RKO (cell line): ENCODE data around the gene ETFA.

Experiments
- DNase-seq: peaks from one replicate; pipeline ENCODE4 v3.0.0-alpha.2; 2016; ENCODE audit warnings: low spot score

The ETFA gene

GRCh38 chr15:76340198-76340802 lies 29.0 kb upstream of the ETFA start:
- DNase-seq, result no peak

DNA sequence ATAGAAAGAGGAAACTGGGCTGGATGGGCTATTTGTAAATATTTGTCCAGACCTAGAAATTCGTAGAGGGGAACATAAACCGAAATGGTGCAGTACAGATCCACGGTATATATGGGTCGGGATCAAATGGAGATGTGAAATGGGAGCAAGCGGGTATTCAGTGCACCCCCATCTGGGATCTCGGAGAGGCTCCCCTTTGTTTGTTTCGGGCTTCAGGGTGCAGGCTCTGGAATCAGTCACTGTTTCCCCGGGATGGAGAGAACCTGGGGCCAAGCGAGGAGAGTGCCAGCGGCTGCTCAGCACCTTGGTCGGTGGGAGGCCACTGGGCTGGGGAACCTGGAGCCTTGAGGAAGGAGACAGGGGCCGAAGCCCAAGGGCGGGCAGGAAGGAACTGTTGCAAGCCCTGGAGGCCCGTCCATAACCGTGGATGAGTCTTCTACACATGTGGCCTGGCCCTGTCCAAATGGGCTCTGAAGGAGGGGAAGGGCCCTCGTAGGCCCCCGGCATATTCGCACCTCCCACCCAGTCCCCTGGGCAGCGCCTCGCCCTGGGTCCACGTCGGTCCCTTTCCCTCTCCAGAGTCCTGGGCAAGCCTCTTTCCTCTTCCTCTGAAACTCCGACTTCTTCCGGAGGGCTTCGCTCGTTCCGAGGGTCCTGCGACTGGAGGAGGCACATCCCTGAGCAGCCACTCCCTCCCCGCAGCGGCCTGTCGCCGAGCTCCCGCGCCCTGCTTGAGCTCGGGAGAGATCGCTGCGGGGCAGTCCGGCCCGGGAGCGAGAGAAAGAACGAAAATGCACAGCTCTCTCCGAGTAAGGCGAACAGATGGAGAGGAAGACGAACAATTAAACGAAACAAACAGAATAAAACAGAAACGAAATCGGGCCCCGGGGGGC lies 28.3 kb upstream of the ETFA start:
- no peak for DNase-seq

GRCh38 chr15:76338486-76339304 lies 27.4 kb upstream of the ETFA start:
- no peak for DNase-seq

GRCh38 chr15:76337696-76338485 lies 26.6 kb upstream of the ETFA start:
- no peak for DNase-seq

DNA sequence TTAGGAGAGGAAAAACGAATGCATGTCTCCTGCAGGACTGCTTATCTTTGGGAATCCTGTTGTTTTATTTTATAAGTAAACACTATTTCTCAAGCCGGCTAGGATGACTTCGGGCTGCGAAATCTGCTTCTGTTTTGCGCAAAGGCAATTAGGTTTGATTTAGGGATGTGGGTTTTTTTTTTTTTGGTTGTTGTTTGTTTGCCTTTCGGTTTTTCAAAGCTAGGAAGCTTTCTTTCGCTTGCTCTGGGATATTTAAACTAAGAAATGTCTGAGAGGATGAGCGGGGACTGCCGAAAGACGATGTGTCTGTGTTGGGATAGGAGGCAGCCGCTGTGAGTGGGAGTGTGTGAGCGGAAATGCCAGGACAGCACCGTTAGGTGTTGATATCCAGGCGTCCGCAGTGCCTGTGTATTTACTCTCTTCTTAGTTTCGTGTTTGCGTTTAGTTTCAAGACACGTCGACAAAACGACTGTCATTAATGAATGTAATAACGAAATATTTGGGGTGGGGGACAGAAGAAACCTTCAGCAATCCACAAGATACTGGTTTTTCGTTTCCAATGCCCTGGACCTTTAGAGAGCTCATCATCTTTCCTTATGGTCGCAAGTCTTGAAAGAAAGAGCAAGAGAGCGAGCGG lies 25.9 kb upstream of the ETFA start:
- DNase-seq, result no peak

GRCh38 chr15:76336254-76337058 lies 25.2 kb upstream of the ETFA start, which contains the start of gene ISL2:
Gene ISL2, plus strand, starts transcription at chr15:76336773. Its CDS starts 111 bp downstream, at chr15:76336884.
- DNase-seq, result no peak

DNA sequence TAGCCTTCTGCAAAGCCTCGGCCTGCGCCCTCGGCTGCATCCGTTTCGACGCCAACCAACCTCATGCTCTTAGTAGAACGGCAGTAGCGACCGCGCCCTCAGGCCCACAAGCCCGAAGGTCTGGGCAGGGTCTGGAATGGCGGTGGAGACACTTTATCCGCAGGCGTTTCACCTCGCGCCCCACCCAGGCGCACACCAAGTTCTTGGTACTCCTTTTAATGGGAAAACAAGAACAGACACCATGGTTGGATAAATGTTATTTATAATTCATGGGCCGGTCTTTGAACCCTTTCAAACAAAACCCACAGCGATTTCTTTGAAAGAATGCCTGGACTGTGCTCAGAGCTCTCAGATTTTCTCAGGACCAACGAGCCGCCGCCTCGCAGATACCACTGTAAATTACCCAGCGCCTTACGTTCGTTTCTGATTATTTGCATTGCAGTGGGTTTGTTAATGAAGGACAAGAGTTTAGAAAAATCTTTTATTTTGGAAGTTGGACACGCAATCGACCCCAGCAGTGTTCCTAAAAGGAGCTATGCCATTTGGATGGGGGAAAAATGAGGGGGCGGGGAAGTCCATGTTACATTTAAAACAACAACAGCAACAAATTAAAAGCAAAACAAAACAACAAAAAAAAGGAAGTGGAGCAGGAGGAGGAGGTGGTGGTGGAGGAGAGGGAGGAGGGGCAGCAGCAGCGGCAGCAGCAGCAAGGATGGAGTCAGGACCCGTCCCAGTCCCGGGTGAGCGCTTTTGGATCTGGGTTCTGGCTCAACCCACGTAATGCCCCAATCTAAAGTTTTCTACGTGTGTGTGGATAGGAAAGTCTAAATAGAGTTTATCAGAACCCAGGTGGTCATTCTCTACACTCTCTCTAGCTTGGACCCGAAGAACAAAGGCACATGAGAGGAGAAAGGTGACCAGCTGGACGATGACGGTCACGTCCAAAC lies 24.3 kb upstream of the ETFA start:
- no peak for DNase-seq

GRCh38 chr15:76334438-76335306 lies 23.4 kb upstream of the ETFA start:
- DNase-seq, result no peak

DNA sequence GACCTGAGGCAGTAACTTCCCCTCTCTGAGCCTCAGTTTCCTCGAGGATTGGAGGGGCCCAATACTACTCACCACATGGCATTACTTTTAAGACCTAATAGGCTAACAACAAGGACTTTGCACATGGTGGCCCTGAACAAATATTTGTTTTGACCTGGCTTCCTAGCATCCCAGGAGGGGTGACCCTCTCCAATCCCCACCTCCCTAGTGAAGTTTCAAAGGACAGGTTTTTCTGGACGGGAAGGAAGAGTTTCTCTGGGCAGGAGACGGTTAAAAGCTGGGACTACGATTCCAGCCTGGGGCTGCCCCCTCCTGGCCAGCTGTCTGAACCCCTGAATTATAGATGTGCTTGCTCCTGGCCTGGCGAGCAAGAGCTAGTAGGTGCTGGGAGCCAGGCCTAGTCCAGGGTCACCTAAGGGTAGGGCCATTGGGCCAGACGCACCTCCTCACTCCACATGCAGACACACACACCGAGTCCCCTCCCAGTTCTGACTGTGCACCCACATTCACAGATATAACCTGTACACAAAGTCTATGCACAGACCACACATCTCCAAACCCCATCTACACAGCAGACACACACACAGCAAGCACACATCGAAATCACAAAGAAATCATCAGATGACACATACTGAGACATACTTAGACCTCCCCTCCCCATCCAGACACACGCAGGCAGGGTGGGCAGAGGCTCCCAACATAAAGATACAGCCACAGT lies 22.6 kb upstream of the ETFA start:
- DNase-seq, result peak; percentile 31

DNA sequence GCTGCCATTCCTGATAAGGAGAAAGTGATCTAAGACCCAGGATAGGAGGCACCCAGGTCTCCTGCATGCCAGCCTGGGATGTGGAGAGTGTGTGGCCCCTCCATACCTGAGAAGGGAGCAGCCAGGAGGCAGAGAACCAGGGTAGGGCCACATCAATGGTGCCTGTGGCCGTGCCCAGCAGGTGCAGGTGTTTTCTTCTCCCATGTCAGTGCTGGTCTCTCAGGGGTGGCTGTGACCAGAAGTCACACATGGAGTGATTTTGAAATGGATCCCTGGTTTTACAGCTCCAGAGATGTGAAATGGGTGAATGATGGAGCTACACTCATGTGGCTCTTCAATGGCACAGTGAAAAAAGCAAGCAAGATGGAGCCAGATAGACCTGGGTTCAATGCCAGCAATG lies 22.0 kb upstream of the ETFA start:
- DNase-seq, result no peak

- no peak for DNase-seq
Measured at GRCh38 chr15:76332796-76333195, 21.5 kb upstream of the ETFA start.

GRCh38 chr15:76330080-76330680 lies 18.9 kb upstream of the ETFA start:
- peak; percentile 27 for DNase-seq

- DNase-seq, result peak; percentile 47
Measured at GRCh38 chr15:76328958-76329357, 17.7 kb upstream of the ETFA start.

GRCh38 chr15:76328106-76328696 lies 16.9 kb upstream of the ETFA start:
- no peak for DNase-seq

DNA sequence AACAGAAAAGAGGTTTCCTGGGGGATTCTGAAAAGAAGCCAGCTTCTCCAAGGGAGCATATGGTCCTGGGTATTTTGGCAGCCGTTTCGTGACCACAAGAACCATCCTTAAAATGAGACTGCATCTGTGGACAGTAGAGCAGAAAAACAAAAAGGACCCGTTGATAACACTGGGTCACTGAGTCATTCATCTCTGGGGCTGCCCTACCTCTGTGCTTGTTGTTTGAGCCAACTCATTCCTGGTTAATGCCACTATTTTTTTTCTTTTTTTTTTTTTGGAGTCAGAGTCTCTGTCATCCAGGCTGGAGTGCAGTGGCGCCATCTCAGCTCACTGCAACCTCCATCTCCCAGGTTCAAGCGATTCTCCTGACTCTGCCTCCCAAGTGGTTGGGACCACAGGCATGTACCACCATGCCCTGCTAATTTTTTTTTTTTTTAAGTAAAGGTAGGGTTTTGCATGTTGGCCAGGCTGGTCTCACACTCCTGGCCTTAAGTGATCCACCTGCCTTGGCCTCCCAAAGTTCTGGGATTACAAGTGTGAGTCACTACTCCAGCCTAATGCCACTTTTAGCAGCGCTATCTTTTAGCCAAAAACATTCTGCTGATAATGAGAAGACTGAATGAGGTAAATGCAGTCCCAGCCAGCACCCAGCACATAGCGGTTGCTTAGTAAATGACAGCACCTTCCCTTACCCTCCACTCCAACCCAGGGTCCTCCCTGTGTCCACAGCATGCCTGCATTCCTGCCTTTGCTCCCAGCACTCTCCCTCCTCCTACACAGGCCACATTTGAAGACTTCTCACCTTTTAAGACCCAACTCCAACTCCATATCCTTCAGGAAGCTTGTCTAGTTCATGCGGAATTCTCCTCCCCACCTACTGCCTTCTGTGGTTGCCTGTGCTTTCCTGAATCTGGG lies 16.2 kb upstream of the ETFA start:
- DNase-seq, result no peak

- DNase-seq, result no peak
Measured at GRCh38 chr15:76325704-76326103, 14.4 kb upstream of the ETFA start.
